Body of pancreas (tissue), 4 donors: ENCODE results near the gene ZBP1.

Experiments used
- CTCF ChIP-seq, 7 experiments: fragments of 450-650 bp in 4 of 7; fragments of 200-600 bp in 3 of 7; sonication (generic) in 3 of 7; IDR thresholded peaks; one replicate each; pipeline ENCODE4 v1.5.1; 2016 to 2019; ENCODE audit warnings: antibody characterized with exemption in 7 of 7
- POLR2A ChIP-seq, 3 donors: fragments of 450-650 bp; IDR thresholded peaks; one replicate each; pipeline ENCODE4 v1.6.1; 2016; ENCODE audit warnings: antibody characterized with exemption in 3 of 3, mild to moderate bottlenecking in 2 of 3

GRCh38 chr20:57621421-57622200 is 1.4 kb upstream of the ZBP1 start:
- TF ChIP-seq CTCF (IDR thresholded peaks at IDR 0.05) (no peak), POLR2A (IDR thresholded peaks at IDR 0.05) (no peak)
